Activated T-cell treated with anti-CD3 and anti-CD28 coated beads, Interleukin-2, amount 50 U/mL, for 48 hours (primary cell): ENCODE measurements around the gene GRAMD1B.

ENCODE experiments used
- DNase-seq, 2 experiments: peaks; one replicate each; pipeline ENCODE4 v3.0.0-alpha.2; 2020

Gene GRAMD1B

DNA sequence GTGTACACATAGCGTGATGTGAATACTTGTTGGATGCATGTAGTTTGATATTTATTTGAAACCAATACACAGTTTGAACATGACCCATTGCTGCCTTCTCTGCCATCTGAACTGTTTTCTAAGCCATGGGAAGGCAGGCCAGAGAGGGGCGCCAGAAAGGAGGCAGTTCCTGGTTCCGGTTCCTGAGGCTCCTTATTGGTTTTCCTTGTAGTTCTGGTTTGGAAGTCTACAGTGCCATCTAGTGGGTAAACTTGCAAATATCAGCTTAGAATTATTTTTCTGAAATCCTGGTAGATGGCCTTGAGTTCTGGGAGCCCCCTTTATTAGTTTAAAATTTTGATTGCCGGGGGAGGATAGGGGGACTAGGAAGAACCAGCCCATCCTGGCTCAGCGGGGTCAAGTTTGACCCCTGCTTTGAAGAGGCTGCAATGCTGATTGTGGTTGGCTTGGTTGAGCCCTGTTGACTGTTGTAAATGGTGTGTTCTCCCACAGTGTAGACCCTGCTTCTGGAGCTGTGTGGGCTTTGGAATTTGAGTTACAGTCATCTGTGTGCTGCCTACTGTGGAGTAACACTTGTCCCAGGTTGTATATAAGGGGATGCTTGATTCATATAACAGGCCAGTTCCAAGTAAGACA, 48.4 kb downstream of the GRAMD1B start:
- DNase-seq, result peak; percentile 59 to 61

DNA sequence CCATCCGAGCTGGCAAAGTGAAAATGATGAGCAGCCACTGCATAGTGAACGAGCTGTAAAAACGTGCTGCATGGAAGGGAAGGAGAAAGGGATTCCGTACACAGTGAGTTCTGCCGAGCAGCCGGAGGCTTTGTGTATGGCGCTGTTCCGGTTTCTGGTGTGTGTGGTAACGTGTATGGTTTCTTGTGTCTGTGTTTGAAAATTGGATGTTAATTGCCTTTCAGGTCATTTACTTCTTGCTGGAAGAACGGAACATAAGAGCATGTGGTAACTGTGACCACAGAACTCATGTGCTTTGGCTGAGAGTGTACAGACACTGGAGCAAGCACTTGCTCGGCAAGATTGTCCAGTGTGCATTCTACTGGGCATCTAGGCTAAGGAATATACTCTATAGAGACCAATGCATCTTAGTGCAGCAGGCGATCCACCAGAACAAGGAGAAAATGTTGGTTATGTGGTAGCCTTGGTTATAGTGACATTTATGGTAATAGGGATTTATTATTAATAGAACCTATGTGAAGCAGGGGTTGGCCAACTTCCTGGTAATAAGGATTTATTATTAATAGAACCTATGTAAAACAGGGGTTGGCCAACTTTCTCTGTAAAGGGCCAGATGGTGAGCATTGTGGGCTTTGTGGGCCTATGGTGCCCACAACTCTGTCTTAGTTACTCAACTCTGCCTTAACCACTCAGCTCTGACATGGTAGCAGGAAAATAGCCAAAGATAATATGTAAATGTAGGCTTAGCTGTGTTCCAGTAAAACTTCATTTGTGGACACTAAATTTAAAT, 49.2 kb downstream of the GRAMD1B start:
- peak in 1 of 2 experiments; percentile 29 for DNase-seq

DNA sequence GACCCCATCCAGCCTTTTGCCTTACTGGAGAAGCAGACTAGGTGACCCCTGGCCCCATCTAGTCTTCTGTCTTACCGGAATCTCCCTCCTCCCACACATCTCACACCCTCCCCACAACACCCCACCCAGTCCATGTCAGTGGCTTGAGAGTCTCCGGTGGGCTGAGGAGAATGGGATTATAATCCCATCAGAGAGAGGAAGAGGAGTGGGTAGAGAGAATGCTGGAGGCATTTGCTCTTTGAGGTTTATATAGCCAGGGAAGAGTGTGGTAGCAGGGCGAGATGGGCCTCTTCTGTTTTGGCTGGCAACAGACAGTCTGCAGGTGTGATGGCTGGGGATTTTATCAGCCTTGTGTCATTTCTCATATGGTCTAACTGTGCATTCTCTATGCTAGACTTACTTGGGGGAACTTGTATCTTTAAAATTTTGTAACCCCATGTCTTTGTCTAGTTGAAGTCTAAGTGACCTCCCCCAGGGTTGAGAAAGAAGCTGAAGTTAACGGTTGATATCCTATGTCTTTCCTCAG, 50.3 kb downstream of the GRAMD1B start:
- no peak for DNase-seq

DNA sequence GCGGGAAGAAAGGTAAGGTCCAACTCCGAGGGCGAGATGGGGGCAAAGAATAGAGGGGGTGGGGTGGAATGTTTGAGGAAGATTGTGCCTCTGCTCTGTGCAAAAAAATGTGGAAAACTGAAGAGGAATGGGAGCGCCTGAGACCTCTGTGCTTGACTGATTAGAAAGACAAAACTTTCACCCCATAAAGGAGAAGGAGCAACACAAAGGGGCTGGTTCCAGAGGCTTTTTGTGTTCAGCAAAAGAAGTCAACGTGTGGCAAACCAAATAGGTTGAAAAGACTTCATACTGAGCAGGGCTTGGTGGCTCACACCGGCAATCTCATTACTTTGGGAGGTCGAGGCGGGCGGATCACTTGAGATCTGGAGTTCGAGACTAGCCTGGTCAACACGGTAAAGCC, 50.8 kb downstream of the GRAMD1B start:
- DNase-seq, result no peak

DNA sequence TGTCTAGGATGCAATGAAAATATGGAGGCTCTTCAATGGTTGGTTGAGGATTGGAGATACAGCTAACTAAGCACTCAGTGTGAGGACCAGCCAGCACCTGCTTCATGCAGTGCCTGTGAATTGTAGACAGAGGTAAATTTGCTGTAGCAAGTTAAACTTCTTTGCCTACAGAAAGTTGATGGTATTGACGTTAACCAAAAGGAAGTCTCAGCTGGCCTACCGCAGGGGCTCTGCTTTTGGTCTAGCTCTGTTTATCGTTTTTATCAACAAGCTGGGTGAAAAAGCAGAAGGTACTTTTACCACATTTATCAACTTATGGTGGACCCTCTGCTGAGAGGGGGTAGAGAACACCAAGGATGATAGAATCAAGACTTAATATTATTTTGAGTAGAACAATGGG, 51.6 kb downstream of the GRAMD1B start:
- no peak for DNase-seq

DNA sequence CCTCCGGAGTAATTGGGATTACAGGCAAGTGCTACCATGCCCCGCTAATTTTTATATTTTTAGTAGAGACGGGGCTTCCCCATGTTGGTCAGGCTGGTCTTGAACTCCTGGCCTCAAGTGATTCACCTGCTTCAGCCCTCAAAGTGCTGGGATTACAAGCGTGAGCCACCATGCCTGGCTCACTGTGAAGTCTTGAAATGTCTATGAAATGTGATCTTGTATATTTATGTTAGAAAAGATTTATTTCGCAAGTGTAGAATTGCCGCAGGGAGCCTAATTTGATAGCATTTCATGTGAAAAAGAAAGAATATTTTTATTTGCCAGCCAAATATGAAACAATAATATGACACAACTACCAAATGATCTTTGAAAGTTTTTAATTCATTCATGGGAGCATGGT, 52.1 kb downstream of the GRAMD1B start:
- no peak for DNase-seq

DNA sequence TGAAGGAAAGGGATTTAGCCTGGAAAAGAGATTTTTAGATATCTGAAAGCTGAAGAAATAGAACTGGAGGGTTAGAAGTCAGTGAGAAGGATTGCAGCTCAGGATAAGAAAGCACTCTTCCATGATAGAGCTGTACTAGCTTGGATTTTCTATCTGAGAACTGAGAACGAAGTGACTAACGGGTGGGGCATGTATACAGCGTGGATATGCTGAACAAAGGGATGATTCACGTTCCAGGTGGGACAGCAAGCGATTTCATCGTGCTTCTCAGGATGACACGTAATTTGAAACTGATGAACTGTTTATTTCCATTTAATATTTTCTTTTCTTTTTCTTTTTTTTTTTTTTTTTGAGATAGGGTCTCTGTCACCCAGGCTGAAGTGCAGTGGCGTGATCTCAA, 53.0 kb downstream of the GRAMD1B start:
- DNase-seq, result peak in 1 of 2 experiments; percentile 28

DNA sequence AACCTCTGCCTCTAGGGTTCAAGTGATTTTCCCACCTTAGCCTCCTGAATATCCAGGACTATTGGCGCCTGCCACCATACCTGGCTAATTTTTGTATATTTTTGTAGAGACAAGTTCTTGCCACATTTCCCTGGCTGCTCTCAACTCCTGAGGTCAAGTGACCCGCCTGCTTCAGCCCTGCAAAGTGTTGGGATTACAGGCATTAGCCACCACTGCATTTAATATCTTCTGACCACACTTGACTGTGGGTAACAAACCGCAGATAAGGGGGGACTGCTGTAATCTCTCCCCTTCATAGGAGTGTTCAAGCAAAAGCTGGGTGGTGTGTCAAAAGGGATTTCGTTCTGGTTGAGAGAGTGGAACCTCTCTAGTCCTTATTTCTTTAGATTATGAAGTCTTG, 53.4 kb downstream of the GRAMD1B start:
- no peak for DNase-seq

DNA sequence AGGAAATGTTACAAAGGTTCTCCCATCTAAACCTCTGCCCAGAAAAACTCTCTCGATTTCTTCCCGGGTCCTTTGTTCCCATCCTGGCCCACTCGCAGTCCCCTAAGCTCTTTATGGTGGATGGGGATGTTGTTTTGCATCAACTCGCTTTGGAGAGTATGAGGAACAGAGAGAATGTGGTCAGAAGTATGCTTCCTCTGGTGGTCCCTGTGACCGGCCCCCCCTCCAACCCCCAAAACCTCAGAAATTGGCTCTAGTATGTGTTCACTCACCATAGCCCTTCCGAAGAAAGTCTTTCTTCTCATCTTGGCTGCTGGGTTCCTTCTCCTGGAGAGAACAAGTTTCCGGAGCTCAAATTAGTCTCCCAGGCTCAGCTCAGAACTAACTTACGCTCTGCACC, 54.4 kb downstream of the GRAMD1B start:
- no peak for DNase-seq

DNA sequence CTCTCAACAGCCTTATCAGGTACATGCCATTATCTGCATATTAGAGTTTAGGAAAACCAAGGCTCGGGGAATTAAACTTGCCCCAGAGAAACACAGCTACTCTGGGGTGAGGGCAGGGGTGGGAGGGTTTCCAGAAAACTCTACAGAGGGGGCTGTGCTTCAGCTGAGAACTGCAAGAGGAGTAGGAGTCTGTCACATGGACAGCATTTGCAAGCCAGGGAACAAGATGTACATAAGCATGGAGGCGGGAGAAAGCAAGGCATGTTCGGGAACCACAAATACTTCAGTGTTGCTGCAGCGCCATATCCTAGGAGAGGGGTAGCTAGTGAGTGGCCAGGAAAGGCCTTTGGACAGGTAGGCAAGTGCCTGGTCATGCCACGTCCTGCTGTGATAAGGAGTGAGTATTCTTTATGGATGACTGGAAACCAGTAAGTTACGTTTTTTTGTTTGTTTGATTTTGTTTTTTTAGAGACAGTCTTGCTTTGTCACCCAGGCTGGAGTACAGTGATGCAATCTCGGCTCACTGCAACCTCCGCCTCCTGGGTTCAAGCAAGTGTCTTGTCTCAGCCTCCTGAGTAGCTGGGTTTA, 57.2 kb downstream of the GRAMD1B start:
- no peak for DNase-seq

DNA sequence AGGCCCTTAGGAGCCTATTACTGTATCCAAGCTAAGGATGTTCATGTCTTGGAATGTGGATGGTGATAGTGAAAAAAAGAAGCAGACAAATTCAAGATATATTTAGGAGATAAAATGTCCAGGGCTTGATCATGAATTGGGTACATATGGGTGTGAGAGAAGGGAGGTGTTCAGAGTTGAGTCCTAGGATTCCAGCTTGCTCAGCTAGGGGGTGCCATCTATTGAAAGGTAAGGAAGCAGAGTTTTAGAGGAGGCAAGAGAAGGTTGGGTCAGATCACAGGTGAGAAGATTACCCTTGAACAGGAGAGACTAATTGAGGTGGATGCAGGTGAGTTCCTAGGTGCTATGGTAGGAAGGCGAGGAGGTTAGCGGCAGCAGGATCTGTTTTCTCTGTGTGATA, 60.5 kb downstream of the GRAMD1B start:
- no peak for DNase-seq

DNA sequence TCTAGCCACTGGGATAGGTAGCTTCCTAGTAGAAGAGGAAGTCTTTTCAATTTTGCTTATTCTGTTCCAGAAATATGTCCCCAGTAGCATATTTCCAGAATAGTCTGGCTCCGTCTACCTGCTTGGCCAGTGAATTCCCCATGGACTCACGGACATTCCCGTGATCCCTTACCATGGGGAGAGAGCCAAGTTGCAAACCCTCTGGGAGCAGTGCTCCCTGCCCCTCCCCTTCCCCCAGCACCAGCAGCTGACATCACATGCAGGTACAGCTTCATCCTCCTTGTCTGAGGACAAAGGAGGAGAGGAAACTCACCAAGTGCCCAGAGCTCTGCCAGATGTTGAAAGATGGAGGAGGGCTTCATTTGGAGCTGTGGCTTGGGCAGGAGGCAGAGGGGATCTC, 61.2 kb downstream of the GRAMD1B start:
- DNase-seq, result no peak

DNA sequence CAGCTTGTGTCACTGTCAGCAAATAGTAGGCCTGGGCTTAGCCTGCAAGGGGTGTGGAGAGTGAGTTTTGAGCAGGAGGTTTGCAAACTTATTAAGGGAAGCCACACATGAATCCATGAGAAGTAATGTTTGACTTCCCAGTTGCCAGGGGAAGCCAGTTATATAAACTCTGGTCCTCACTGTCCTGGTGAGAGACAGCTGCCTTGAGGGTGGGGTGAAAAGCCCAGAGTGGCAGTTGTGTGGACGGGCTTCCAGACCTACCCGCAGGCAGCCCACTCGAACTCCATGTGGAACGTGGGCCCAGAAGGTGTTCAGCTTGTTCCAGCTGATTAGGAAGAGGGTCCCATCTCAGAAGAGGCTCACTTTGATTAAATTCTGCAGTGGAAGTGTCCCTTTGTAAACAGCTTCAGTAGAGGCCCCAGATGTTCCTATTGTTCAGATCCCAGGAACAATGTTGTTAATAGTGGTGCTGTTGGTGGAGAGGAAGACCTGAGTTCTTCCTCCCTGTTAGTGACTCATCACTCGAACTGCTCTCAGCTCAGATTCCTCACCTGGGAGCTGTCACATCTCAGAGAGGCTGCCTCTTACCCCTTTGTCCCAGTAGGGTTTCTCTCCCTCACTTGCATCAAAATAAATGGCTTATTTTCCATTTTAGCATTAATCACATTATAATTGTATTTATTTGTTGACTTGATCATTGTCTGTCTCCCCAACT, 63.4 kb downstream of the GRAMD1B start:
- DNase-seq, result no peak

DNA sequence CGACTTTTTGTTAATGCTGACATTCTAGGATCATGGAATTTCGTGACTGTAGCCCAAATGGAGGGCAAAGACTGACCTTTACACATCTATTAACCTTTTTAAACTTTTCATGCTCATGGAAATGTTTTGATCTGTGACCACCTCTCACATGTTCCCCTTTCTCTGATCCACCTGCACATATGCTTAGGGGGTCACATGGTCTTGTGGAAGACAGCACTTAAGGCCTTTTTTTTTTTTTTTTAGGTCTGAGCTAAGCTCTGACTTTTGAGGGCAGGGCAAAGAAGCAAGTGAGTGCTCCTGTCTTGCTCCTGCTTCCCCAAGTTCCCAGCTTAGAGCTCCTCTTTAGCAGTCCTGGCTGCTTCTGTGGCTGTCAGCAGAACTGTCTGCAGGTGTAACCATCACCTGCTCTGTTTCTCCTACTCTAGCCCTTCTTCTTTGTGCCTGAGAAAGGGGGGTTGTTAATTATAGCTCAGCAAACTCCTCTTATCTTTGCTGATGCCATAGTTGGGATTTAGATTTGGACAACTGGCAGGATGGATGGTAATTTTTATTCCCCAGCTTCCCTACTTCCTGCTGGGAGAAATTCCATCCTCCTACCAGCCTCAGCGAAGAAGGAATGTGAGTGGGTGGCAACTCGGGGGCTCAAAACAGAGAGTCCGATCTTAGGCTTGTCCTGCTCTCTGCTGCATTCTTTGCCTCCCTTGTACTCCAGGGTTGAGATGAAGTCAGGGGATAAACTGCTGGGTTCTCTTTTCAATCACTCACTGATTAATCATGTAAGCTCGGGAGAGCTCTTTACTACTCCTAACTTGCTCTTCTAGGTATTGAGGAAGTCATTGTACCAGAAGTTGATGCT, 64.4 kb downstream of the GRAMD1B start:
- no peak for DNase-seq

DNA sequence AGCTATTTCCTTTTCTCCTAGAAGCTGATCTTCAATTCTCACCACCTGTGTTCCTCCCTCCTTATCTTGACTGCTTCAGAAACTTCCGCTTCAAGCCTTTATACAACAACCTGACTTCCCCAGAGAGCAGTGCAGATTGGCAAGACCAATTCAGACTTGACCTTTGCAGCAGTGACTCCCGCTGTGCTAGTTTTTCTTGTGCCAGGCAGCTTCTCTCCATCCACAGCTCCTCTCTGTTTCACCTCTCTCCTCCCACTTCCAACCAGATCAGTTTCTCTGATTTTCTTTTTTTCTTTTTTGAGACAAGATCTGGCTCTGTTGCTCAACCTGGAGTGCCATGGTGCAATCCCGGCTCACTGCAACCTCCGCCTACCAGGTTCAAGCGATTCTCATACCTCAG, 74.3 kb downstream of the GRAMD1B start:
- DNase-seq, result no peak

DNA sequence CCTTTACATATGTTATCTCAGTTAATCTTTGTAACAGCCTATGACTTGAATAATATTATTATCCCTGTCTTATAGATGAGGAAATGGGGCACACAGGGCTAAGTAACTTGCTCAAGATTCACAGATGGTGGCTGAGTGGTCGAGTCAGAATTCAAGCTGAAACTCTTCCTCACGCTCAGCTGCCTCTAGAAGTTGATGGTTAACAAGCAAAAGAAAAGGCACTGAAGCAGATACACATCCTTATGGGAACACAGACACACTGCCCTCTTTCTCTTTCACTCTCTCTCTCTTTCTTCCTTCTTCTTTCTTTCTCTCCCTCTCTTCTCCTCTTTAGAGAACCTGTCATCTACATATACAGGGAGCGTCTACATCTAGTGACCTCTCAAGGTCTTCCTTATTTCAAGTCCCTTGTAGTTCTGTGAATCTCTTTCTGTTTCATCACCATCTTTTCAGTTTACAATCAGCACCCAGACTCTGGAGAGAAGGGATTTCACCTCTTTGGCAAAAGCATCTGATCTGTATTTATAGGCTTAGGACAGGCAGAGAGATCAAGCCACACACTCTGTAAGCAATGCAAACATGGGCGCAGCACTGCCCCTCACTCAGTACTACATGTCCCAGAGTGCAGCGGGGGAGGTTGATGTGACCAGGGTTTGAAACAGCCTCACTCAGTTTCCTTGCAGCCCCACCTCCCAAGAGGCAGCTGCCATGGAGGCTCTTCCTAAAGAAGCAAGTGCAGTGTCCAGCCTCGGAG, 75.7 kb downstream of the GRAMD1B start:
- DNase-seq, result no peak

DNA sequence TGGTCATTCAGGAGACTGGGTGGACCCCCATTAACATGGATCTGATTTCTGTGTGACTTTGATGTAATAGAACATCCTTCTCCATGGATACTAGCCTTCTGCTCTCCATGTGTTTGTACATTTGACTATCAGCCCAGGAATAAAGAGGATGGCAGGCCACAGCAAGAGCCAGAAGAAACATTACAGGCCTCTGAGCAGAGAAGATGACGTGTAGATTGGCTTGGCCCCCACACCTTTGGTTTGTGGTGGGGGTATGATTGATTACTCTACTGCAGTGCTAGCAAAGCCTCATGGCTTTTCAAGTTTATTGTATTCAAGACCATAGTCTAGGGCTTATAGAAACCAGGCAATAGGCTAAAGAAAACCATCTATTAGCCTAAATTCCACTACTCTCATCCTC, 77.0 kb downstream of the GRAMD1B start:
- DNase-seq, result no peak

DNA sequence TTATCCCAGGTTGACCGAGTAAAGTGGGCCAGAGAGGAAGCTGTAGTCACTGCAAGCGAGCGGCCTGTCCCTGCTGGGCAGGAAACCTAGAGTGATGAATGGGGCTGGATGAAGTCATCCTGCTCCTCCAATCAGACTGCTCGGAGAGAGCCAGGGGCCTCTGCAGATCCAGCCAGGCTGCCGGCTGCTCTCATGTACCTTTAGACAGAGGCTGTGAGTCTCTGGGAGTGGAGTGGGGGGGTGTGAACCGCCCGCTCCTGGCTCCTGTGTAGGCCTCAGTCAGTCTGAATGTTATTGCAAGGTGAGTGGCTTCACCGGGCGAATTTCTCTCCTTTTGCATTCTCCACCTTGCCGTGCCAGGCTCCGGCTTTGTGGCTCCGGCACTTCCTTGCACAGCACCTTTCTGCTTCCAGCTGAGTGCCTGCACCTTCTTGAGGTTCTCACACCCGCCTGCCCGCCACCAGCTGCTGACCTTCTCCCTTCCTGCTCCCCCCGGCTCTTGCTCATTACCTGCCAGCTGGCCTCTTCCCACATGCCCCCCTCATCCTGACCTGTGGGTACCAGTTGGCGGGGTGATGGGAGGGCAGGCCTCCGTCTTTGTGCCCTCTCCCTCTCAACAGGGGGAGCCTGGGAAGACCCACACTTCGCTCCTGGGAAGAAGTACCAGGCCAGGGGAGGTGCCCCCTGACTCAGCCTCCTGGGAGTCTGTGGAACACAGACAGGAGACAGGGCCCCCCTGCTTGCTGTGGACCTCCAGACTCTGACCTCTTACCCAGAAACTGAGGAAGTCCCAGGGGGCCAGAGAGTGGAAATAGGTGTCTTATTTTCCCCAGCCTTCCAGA, 79.9 kb downstream of the GRAMD1B start:
- no peak for DNase-seq

DNA sequence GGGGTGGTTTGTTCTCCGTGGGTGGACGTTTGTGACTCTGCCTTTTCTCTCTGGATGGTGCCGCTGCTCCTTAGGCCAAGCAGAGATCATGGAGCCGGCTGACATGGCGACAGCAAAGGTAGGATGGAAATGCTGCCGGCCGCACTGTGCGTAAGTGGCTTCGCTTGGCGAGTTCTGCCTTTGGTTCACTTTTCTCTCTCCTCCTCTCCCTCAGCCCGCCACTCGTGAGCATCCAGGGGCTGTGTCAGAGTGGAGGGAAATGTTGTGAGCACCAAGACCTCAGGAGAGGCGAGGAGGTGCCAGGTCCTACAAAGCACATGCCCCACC, 80.5 kb downstream of the GRAMD1B start:
- DNase-seq, result no peak

DNA sequence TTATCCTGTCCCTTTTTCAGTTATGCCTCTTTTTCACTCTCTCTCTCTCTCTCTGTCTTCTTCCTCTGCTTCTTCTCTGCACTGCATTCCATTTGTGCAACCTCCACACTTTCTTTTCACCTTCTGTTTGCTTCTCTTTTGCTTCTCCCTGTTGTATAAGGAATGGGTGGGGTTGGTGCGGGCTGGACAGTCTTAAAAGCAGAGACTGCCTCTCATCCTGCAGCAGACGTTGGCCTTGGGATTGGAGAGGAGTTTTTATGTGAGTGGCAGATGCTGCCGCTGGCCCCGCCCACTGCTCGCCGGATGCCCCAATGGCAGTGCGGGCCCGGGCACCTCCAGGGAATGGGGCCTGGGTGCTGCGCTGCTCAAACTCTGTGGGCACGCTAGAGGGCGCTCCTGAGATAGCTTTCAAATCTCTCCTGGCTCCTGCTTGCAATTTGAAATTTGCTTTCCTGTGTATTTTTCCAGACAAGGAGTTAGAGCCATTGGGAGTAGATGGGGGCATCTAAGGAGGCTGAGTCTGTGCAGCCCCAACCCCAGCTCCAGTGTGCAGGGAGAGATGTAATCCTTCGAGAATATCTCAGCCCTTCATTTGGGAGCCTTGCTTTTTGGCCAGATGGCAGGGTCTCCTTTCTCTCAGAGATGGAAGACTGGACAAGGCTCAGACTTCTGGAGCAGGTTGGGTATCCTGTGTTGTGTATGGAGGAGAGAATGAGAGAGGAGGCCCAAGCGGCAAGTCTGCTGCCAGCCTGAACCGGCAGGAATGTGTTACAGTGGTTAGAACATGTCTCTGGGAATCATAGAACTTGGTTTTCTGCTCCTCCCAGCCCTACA, 81.2 kb downstream of the GRAMD1B start:
- DNase-seq, result peak; percentile 83 to 86
